Measurements from ENCODE around the gene VASN. TPM values are rescaled to one million over a fixed set of nuclear protein-coding genes. Genes with fewer than 3 reads are reported as not detected.

VASN gene
- total RNA-seq (under 1 TPM; 0.38 to 0.89 (median 0.56) TPM), total RNA-seq (0.11 to 5.8 (median 0.57) reads per million in 29 experiments)
- total RNA-seq (2013): 0.09 TPM

DNA sequence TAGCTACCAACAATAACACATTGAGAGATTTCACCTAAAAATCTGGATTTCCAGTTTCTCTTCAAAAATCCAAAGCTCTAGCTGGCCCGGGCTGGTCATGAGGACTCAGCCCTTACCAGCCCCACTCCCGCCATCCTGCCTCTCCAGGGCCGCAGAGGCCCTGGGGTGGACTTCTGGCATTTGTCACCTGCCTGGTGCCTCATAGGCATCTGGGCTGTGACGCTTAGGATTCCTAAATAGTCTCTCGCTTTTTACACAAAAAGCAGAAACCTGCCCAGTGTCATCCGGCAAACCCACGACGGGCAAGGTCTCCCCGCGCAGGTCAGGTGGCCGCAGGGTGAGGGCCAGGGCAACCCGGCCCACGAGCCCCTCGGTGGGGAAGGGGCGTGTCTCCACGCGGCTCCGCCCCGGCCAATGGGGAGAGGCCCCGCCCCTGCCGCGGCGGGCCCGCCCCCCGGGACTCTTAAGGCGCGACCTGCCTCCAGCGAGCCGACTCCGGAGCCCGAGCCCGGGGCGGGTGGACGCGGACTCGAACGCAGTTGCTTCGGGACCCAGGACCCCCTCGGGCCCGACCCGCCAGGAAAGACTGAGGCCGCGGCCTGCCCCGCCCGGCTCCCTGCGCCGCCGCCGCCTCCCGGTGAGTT is at the start of gene VASN:
VASN (plus strand) TSS at position 492 of the 644 bp plus-strand sequence. CDS start 9,030 bp downstream, outside the sequence.
- Histone ChIP-seq H3K27ac (ENCODE audit: low read length) (peak within 1 kb of the TSS; percentile 15), H3K36me3 (ENCODE audit: control insufficient read depth in 2 of 2, extremely low read depth in 1 of 2, insufficient read depth in 1 of 2, low read length in 1 of 2) (peaks cover 0 to 28% of the 10 kb centered on the region in 2 donors), H3K9me3 (no peaks in the 10 kb centered on the region), H3K27me3 (replicated peaks in 1 of 2; ENCODE audit: control insufficient read depth in 2 of 2, extremely low read depth in 1 of 2, insufficient read depth in 2 of 2, low read length in 1 of 2) (no peaks in the 10 kb centered on the region), H3K4me3 (ENCODE audit: control insufficient read depth in 1 of 2, extremely low read depth in 1 of 2, low read length in 1 of 2) (peak within 1 kb of the TSS; percentile 34 to 64), H3K4me1 (ENCODE audit: control insufficient read depth in 1 of 2, extremely low read depth in 1 of 2, insufficient read depth in 2 of 2, low read length in 2 of 2) (peaks cover 4 to 48% of the 10 kb centered on the region in 2 experiments)
- 14% methylated on average over 50 of the region's 50 CpGs for WGBS (ENCODE audit: insufficient coverage)
- no peaks in the 10 kb centered on the region for H3K9me3 Mint-ChIP-seq
- peaks cover 20 to 30% (median 24%) of the 10 kb centered on the region in 3 donors for H3K4me1 Mint-ChIP-seq
- ChIA-PET CTCF (interaction anchor here in 1 of 2 donors (0.6 kb wide), 1 partner anchor 178 kb away, joined by 6 read pairs; no protein-coding TSS in a partner anchor), POLR2A (interaction anchor here (0.6 to 1.0 kb wide), 2 partner anchors 39 to 288 kb away, joined by 3 read pairs; no protein-coding TSS in a partner anchor)
- H3K27me3 Mint-ChIP-seq: no peaks in the 10 kb centered on the region
- peaks cover 6% of the 10 kb centered on the region for H3K36me3 Mint-ChIP-seq
- peak; percentile 42 to 82 (median 68) for DNase-seq
- ATAC-seq (replicated peaks in 1 of 4): peak; percentile 69 to 94 (median 90)
- H3K27ac Mint-ChIP-seq: peak within 1 kb of the TSS; percentile 67 to 79
- peak within 1 kb of the TSS; percentile 71 to 80 (median 78) for H3K4me3 Mint-ChIP-seq

GRCh38 chr16:4322121-4323052 is 49.3 kb upstream of the VASN start:
- H3K9me3 ChIP-seq: no peaks in the 10 kb centered on the region
- H3K4me1 Mint-ChIP-seq: peaks cover 0 to 5% (median 4%) of the 10 kb centered on the region in 3 donors
- no peak overlapping the region for H3K27ac Mint-ChIP-seq
- 94% methylated on average over 23 of the region's 30 CpGs for WGBS (ENCODE audit: insufficient coverage)
- H3K36me3 ChIP-seq (ENCODE audit: control insufficient read depth in 2 of 2, extremely low read depth in 1 of 2, insufficient read depth in 1 of 2, low read length in 1 of 2): no peaks in the 10 kb centered on the region
- ChIA-PET CTCF (interaction anchor here in 1 of 2 donors (1.0 kb wide), 1 partner anchor 12 kb away, joined by 4 read pairs; no protein-coding TSS in a partner anchor), POLR2A (no interaction called here)
- no peaks in the 10 kb centered on the region for H3K36me3 Mint-ChIP-seq
- no peak overlapping the region for H3K27ac ChIP-seq (ENCODE audit: low read length)
- no peaks in the 10 kb centered on the region for H3K9me3 Mint-ChIP-seq
- ATAC-seq (replicated peaks in 1 of 4) (no peak), DNase-seq (no peak)
- peaks cover 0 to 45% of the 10 kb centered on the region in 2 experiments for H3K27me3 ChIP-seq (replicated peaks in 1 of 2; ENCODE audit: control insufficient read depth in 2 of 2, extremely low read depth in 1 of 2, insufficient read depth in 2 of 2, low read length in 1 of 2)
- no peak overlapping the region for H3K4me3 Mint-ChIP-seq
- H3K4me3 ChIP-seq (ENCODE audit: control insufficient read depth in 1 of 2, extremely low read depth in 1 of 2, low read length in 1 of 2): no peak overlapping the region
- H3K4me1 ChIP-seq (ENCODE audit: control insufficient read depth in 1 of 2, extremely low read depth in 1 of 2, insufficient read depth in 2 of 2, low read length in 2 of 2): peaks cover 0 to 22% of the 10 kb centered on the region in 2 experiments
- H3K27me3 Mint-ChIP-seq: peaks cover 0 to 2% of the 10 kb centered on the region in 2 donors

DNA sequence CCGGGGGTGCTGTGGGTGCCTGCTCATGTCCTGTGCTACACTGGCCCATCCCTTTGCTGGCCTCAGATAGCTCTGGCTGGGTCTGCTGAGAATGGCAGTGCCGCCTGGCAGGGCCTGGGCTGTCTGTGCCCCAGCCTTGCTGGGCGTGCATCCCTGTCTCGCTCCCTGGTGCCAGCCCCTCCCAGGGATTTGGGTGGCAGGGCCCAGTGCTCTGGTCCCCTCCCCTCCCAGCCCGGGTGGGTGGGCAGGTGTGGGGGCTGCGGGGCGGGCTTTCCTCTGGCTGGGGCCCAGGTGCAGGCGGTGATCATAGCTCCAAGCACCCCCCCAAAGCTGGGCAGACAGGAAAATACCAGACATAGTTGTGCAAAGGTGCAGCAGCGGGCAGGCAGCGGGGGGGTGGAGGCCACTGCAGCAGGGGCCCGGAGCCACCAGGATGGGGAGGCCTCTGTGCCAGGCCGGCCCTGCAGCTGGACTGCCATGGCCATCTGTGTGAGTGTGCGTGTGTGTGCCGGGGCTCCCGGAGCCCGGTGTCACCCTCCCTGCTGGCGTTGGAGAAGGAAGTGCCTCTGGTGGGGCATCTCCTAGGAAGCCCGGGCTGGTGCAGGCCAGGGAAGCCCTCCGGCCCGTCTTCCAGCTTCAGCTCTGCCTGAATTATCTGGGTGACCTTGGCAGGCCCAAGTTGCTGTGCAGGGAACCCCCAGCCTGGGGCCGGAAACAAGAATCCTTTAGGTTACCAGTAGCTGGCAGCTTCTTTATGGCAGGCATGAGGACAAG is 48.4 kb upstream of the VASN start:
- DNase-seq: no peak
- H3K4me1 ChIP-seq (ENCODE audit: control insufficient read depth in 1 of 2, extremely low read depth in 1 of 2, insufficient read depth in 2 of 2, low read length in 2 of 2): peaks cover 0 to 28% of the 10 kb centered on the region in 2 experiments
- H3K27ac ChIP-seq (ENCODE audit: low read length): no peak overlapping the region
- Mint-ChIP-seq H3K4me3 (no peak overlapping the region), H3K27me3 (peaks cover 0 to 3% of the 10 kb centered on the region in 2 donors), H3K27ac (no peak overlapping the region), H3K9me3 (no peaks in the 10 kb centered on the region), H3K36me3 (no peaks in the 10 kb centered on the region), H3K4me1 (peaks cover 0 to 7% (median 6%) of the 10 kb centered on the region in 3 donors)
- no peaks in the 10 kb centered on the region for H3K9me3 ChIP-seq
- H3K36me3 ChIP-seq (ENCODE audit: control insufficient read depth in 2 of 2, extremely low read depth in 1 of 2, insufficient read depth in 1 of 2, low read length in 1 of 2): no peaks in the 10 kb centered on the region
- no peak for ATAC-seq (replicated peaks in 1 of 4)
- CTCF ChIA-PET: interaction anchor here (1.0 to 1.1 kb wide), 2 partner anchors 11 to 13 kb away, joined by 3 to 4 read pairs; no protein-coding TSS in a partner anchor
- peaks cover 0 to 42% of the 10 kb centered on the region in 2 experiments for H3K27me3 ChIP-seq (replicated peaks in 1 of 2; ENCODE audit: control insufficient read depth in 2 of 2, extremely low read depth in 1 of 2, insufficient read depth in 2 of 2, low read length in 1 of 2)
- POLR2A ChIA-PET: no interaction called here
- no peak overlapping the region for H3K4me3 ChIP-seq (ENCODE audit: control insufficient read depth in 1 of 2, extremely low read depth in 1 of 2, low read length in 1 of 2)
- 90% methylated on average over 14 of the region's 21 CpGs for WGBS (ENCODE audit: insufficient coverage)

DNA sequence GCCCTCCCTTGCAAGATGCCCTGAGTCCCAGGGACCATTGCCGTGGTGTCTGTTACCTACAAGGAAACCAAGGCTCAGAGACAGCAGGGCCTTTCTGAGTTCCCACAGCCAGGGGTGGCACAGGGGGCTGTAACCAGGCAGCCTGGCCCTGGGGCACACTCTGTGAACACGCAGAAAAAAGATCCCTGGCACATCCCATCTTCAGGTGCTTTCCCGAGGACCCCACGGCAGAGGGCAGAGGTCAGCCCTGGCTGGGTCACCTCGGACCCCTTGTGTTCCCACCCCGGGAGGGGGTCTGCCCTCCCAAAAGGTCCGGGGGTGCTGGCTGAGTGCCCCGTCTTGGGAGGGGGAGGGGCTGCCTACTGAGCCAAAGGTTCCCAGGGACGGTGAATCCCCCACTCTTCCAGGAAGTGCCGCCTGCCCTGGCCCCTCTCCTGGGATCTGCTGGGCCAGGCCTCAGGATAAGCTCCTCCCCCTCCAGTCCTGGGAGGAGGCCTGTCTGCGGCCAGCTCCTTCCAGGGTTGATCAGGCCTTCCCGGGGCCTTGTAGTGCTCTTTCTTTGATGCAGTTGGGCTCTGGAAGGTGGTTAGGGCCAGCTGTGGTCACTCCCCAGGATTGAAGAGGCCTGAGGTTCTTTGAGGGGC is 47.7 kb upstream of the VASN start:
- DNase-seq (no peak), ATAC-seq (replicated peaks in 1 of 4) (no peak)
- 94% methylated on average over 3 of the region's 12 CpGs for WGBS (ENCODE audit: insufficient coverage)
- POLR2A ChIA-PET: no interaction called here
- Histone ChIP-seq H3K27me3 (replicated peaks in 1 of 2; ENCODE audit: control insufficient read depth in 2 of 2, extremely low read depth in 1 of 2, insufficient read depth in 2 of 2, low read length in 1 of 2) (peaks cover 0 to 42% of the 10 kb centered on the region in 2 experiments), H3K36me3 (ENCODE audit: control insufficient read depth in 2 of 2, extremely low read depth in 1 of 2, insufficient read depth in 1 of 2, low read length in 1 of 2) (no peaks in the 10 kb centered on the region), H3K27ac (ENCODE audit: low read length) (no peak overlapping the region), H3K4me1 (ENCODE audit: control insufficient read depth in 1 of 2, extremely low read depth in 1 of 2, insufficient read depth in 2 of 2, low read length in 2 of 2) (peaks cover 0 to 26% of the 10 kb centered on the region in 2 experiments), H3K4me3 (ENCODE audit: control insufficient read depth in 1 of 2, extremely low read depth in 1 of 2, low read length in 1 of 2) (no peak overlapping the region), H3K9me3 (no peaks in the 10 kb centered on the region)
- Mint-ChIP-seq H3K27me3 (peaks cover 0 to 5% of the 10 kb centered on the region in 2 donors), H3K4me1 (peaks cover 0 to 9% (median 9%) of the 10 kb centered on the region in 3 donors), H3K4me3 (no peak overlapping the region), H3K36me3 (no peaks in the 10 kb centered on the region), H3K27ac (no peak overlapping the region), H3K9me3 (no peaks in the 10 kb centered on the region)
- CTCF ChIA-PET: interaction anchor here in 1 of 2 donors (1.1 kb wide), 1 partner anchor 12 kb away, joined by 3 read pairs; no protein-coding TSS in a partner anchor

DNA sequence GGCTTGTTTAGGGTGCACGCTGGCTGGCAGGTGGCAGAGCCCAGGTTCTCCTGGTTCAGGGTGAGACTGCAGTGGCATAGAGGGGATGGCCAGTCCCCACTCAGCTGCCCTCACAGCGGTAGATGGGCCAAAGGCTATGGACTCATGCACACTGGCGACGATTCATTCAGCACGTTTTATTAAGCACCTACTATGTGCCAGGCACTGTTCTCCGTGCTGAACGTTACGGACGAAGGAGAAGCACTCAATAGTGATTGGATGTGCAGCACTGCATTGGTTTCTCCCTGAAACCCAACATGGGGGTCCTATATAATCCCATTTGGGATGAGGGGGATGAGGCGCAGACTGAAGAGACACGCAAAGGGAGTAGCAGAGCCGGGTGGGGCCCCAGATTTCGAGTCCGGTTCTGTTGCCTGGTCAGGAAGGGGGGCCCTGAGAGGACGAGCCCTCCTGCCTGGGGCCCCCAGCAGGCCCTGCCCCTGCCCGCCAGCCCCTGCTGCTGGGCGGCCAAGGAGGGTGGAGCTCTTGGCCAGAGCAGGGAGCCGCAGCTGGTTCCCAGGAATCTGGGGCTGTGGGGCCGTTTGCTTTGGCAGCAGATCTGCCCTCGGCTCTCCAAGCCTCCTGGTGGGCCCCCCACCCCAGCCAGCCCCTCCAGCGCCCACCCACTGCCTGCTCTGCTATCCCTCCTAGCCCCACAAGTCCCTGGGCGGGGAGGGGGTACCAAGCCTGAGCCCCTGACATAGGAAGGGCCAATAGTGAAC is 47.0 kb upstream of the VASN start:
- no peak for ATAC-seq (replicated peaks in 1 of 4)
- H3K36me3 ChIP-seq (ENCODE audit: control insufficient read depth in 2 of 2, extremely low read depth in 1 of 2, insufficient read depth in 1 of 2, low read length in 1 of 2): no peaks in the 10 kb centered on the region
- Mint-ChIP-seq H3K36me3 (no peaks in the 10 kb centered on the region), H3K4me1 (peaks cover 0 to 6% (median 3%) of the 10 kb centered on the region in 3 donors), H3K9me3 (no peaks in the 10 kb centered on the region), H3K27me3 (peaks cover 0 to 8% of the 10 kb centered on the region in 2 donors), H3K4me3 (no peak overlapping the region), H3K27ac (no peak overlapping the region)
- CTCF ChIA-PET: no interaction called here
- 87% methylated on average over 21 of the region's 22 CpGs for WGBS (ENCODE audit: insufficient coverage)
- POLR2A ChIA-PET: no interaction called here
- no peak overlapping the region for H3K4me3 ChIP-seq (ENCODE audit: control insufficient read depth in 1 of 2, extremely low read depth in 1 of 2, low read length in 1 of 2)
- no peaks in the 10 kb centered on the region for H3K9me3 ChIP-seq
- peaks cover 0 to 19% of the 10 kb centered on the region in 2 experiments for H3K4me1 ChIP-seq (ENCODE audit: control insufficient read depth in 1 of 2, extremely low read depth in 1 of 2, insufficient read depth in 2 of 2, low read length in 2 of 2)
- peaks cover 0 to 41% of the 10 kb centered on the region in 2 experiments for H3K27me3 ChIP-seq (replicated peaks in 1 of 2; ENCODE audit: control insufficient read depth in 2 of 2, extremely low read depth in 1 of 2, insufficient read depth in 2 of 2, low read length in 1 of 2)
- H3K27ac ChIP-seq (ENCODE audit: low read length): no peak overlapping the region
- no peak for DNase-seq
